Natural killer cell (primary cell): ENCODE results near the gene AOX1. TPM values are rescaled to one million over a fixed set of nuclear protein-coding genes. Genes with fewer than 3 reads are reported as not detected.

Experiments used
- ATAC-seq, 3 donors: fragments of 150-1000 bp in 2 of 3; fragments of 200-7000 bp in 1 of 3; cut with Tn5 transposase; 1 replicate in 1 of 3; 2 replicates in 2 of 3; pipeline ENCODE4 v1.10.0; 2021; ENCODE audit warnings: mild to moderate bottlenecking in 2 of 3, moderate library complexity in 2 of 3
- DNase-seq, 2 donors: peaks; one replicate each; pipeline versions ENCODE4 v3.0.0 to v3.0.0-alpha.2; 2013 to 2021; ENCODE audit warnings: mixed read lengths in 1 of 2
- H3K27ac ChIP-seq: one replicate; pipeline ENCODE4 v1.5.1; 2013; ENCODE audit warnings: mild to moderate bottlenecking, low read length
- H3K27me3 ChIP-seq: one replicate; pipeline ENCODE4 v1.6.1; 2013; ENCODE audit warnings: low read length; ENCODE audit not compliant: control insufficient read depth, insufficient read depth
- H3K36me3 ChIP-seq: one replicate; pipeline ENCODE4 v1.6.1; 2013; ENCODE audit warnings: low read length; ENCODE audit not compliant: control insufficient read depth, insufficient read depth
- H3K4me1 ChIP-seq: one replicate; pipeline ENCODE4 v1.6.1; 2013; ENCODE audit warnings: low read length; ENCODE audit not compliant: control insufficient read depth, insufficient read depth
- H3K4me3 ChIP-seq: one replicate; pipeline ENCODE4 v1.5.1; 2013; ENCODE audit warnings: low read length
- H3K9me3 ChIP-seq: one replicate; pipeline ENCODE4 v1.6.1; 2013; ENCODE audit warnings: low read length; ENCODE audit not compliant: control insufficient read depth, insufficient read depth
- H3K27ac Mint-ChIP-seq, 2 donors: one replicate each; pipeline ENCODE4 v1.8.0; 2022; ENCODE audit warnings: mild to moderate bottlenecking in 2 of 2, mixed read lengths in 2 of 2, moderate library complexity in 1 of 2
- H3K27me3 Mint-ChIP-seq, 2 donors: one replicate each; pipeline ENCODE4 v1.8.0; 2022; ENCODE audit warnings: low read depth in 2 of 2, mixed read lengths in 2 of 2
- H3K36me3 Mint-ChIP-seq: one replicate; pipeline ENCODE4 v1.8.0; 2022; ENCODE audit warnings: mixed read lengths
- H3K4me1 Mint-ChIP-seq, 2 donors: one replicate each; pipeline ENCODE4 v1.8.0; 2022; ENCODE audit warnings: mixed read lengths in 2 of 2
- H3K4me3 Mint-ChIP-seq: one replicate; pipeline ENCODE4 v1.8.0; 2022; ENCODE audit warnings: mild to moderate bottlenecking, moderate library complexity, mixed read lengths
- H3K9me3 Mint-ChIP-seq, 2 donors: one replicate each; pipeline ENCODE4 v1.8.0; 2022; ENCODE audit warnings: mixed read lengths in 2 of 2
- CTCF ChIP-seq: fragments of 200-600 bp; IDR thresholded peaks from one replicate; pipeline ENCODE4 v1.8.0; 2022; ENCODE audit warnings: antibody characterized with exemption
- WGBS: methylation state at CpG from one replicate; pipeline ENCODE4 v1.1.7; 2013; ENCODE audit warnings: missing lambda C conversion rate; ENCODE audit not compliant: insufficient coverage; 5-methylcytosine and 5-hydroxymethylcytosine counted together
- intact Hi-C: fragments of 100-400 bp; cut with micrococcal nuclease; formaldehyde crosslinking; loops from one replicate; pipeline ENCODE4 v1.14.2; 2022
- total RNA-seq, 4 donors: library from RNA; stranded (reverse); fragments of 120-200 nt in 1 of 4; gene quantifications; one replicate each; pipeline versions ENCODE4 v1.2.3 to v1.2.4, GENCODE V29; 2013 to 2022

AOX1 gene
- total RNA-seq, 3 donors from 2014 or later (not counting 1 experiment from before 2014, with no cell fraction given), result not detected

- no peaks in the 10 kb centered on the region for H3K9me3 ChIP-seq
- H3K36me3 Mint-ChIP-seq, result no peaks in the 10 kb centered on the region
- intact Hi-C loops, result no loop called here
- no peak for TF ChIP-seq CTCF
- H3K27ac Mint-ChIP-seq, result no peak overlapping the region
- peaks cover 13 to 16% of the 10 kb centered on the region in 2 donors for H3K4me1 Mint-ChIP-seq
- peaks cover 2 to 13% of the 10 kb centered on the region in 2 donors for H3K27me3 Mint-ChIP-seq
- H3K27me3 ChIP-seq, result no peaks in the 10 kb centered on the region
- WGBS, result 92% methylated on average over 2 of the region's 2 CpGs
- no peak for ATAC-seq
- no peak overlapping the region for H3K4me3 Mint-ChIP-seq
- no peaks in the 10 kb centered on the region for H3K36me3 ChIP-seq
- no peak overlapping the region for H3K27ac ChIP-seq
- H3K4me3 ChIP-seq, result no peak overlapping the region
- H3K4me1 ChIP-seq, result no peaks in the 10 kb centered on the region
- no peak for DNase-seq
- no peaks in the 10 kb centered on the region for H3K9me3 Mint-ChIP-seq
Observed at GRCh38 chr2:200619279-200619678, 33.5 kb downstream of the AOX1 start.

- Histone ChIP-seq H3K27me3 (no peaks in the 10 kb centered on the region), H3K4me1 (no peaks in the 10 kb centered on the region), H3K36me3 (no peaks in the 10 kb centered on the region), H3K9me3 (no peaks in the 10 kb centered on the region), H3K4me3 (no peak overlapping the region), H3K27ac (no peak overlapping the region)
- peaks cover 13 to 16% of the 10 kb centered on the region in 2 donors for H3K4me1 Mint-ChIP-seq
- WGBS, result 93% methylated on average over 6 of the region's 7 CpGs
- no peaks in the 10 kb centered on the region for H3K36me3 Mint-ChIP-seq
- TF ChIP-seq CTCF, result no peak
- H3K9me3 Mint-ChIP-seq, result no peaks in the 10 kb centered on the region
- H3K27ac Mint-ChIP-seq, result no peak overlapping the region
- no peak overlapping the region for H3K4me3 Mint-ChIP-seq
- ATAC-seq (no peak), DNase-seq (no peak)
- H3K27me3 Mint-ChIP-seq, result peaks cover 2 to 9% of the 10 kb centered on the region in 2 donors
- intact Hi-C loops, result no loop called here
Observed at GRCh38 chr2:200620606-200621390, 35.0 kb downstream of the AOX1 start.

- Histone ChIP-seq H3K36me3 (no peaks in the 10 kb centered on the region), H3K4me3 (no peak overlapping the region), H3K27ac (no peak overlapping the region), H3K27me3 (no peaks in the 10 kb centered on the region), H3K4me1 (no peaks in the 10 kb centered on the region), H3K9me3 (no peaks in the 10 kb centered on the region)
- intact Hi-C loops, result no loop called here
- TF ChIP-seq CTCF, result no peak
- Mint-ChIP-seq H3K27ac (no peak overlapping the region), H3K36me3 (no peaks in the 10 kb centered on the region), H3K9me3 (no peaks in the 10 kb centered on the region), H3K27me3 (peaks cover 2 to 9% of the 10 kb centered on the region in 2 donors), H3K4me3 (no peak overlapping the region), H3K4me1 (peaks cover 8 to 10% of the 10 kb centered on the region in 2 donors)
- ATAC-seq, result no peak
- 88% methylated on average over 1 of the region's 1 CpG for WGBS
- no peak for DNase-seq
Observed at GRCh38 chr2:200622106-200622505, 36.3 kb downstream of the AOX1 start.

- no peaks in the 10 kb centered on the region for H3K27me3 ChIP-seq
- no peak overlapping the region for H3K4me3 ChIP-seq
- Mint-ChIP-seq H3K27me3 (peaks cover 5 to 12% of the 10 kb centered on the region in 2 donors), H3K27ac (no peak overlapping the region), H3K9me3 (no peaks in the 10 kb centered on the region), H3K36me3 (no peaks in the 10 kb centered on the region), H3K4me1 (no peaks in the 10 kb centered on the region), H3K4me3 (no peak overlapping the region)
- no peak for TF ChIP-seq CTCF
- intact Hi-C loops, result no loop called here
- no peaks in the 10 kb centered on the region for H3K9me3 ChIP-seq
- 88% methylated on average over 2 of the region's 2 CpGs for WGBS
- no peaks in the 10 kb centered on the region for H3K36me3 ChIP-seq
- H3K27ac ChIP-seq, result no peak overlapping the region
- ATAC-seq, result no peak
- no peak for DNase-seq
- H3K4me1 ChIP-seq, result no peaks in the 10 kb centered on the region
Observed at GRCh38 chr2:200624026-200624425, 38.2 kb downstream of the AOX1 start.
